GM23248 (cell line): ENCODE results near the gene ABLIM2.

Experiments
- EZH2 ChIP-seq: fragments of 200-600 bp; sonication (generic); IDR thresholded peaks from 2 replicates; pipeline ENCODE4 v1.6.1; 2018; ENCODE audit warnings: antibody characterized with exemption, mild to moderate bottlenecking; ENCODE audit not compliant: insufficient read depth, poor library complexity, severe bottlenecking
- EZH2phosphoT487 ChIP-seq: fragments of 200-600 bp; sonication (generic); IDR thresholded peaks from 2 replicates; pipeline ENCODE4 v1.6.1; 2018; ENCODE audit warnings: antibody characterized with exemption, moderate library complexity, mild to moderate bottlenecking, low read depth; ENCODE audit not compliant: insufficient read depth

- TF ChIP-seq EZH2 = no peak
- no peak for TF ChIP-seq EZH2phosphoT487
These were observed 67.8 kb downstream of the ABLIM2 start for GRCh38 chr4:8090744-8091301.
